ENCODE measurements around the gene ASXL1.
A peak's percentile ranks its signal among the peaks of the same experiment; 100 is the strongest.
"Not testable (repeated sequence)": the region's sequence is repeated elsewhere in the genome, so short reads cannot be mapped to it uniquely, and the experiment has no call there.

Gene ASXL1

DNA sequence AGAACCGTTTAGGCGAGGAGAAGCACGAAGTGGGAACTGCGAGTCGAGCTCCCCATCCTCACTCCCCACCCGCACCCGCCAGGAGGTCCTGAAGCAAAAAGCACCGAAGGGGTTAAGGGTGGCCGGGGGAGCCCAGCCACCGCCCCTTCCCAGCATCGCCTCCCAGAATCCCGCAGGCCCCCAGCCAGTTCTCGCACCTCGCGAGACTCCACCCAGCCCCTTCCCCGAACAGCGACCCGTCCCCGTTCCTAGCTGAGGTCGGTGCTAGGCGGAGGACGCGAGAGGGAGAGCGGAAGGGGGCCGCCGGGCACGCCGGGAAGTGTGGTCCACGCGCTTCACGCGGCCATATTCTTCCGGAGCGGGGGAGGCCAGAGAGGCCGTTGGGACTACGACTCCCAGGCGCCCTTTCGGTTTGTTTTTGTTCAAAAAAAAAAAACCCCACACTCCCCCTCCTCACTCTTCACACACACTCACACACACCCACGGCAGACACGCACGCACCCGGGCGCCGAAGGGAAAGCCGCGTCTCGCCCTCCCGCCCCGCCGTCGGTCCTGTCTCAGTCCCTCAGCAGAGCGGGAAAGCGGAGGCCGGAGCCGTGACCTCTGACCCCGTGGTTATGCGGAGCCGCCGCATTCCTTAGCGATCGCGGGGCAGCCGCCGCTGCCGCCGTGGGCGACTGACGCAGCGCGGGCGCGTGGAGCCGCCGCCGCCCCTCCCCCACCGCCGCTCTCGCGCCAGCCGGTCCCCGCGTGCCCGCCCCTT is at the start of gene ASXL1:
TSS of gene ASXL1 (plus strand) at position 463 of the 763 bp plus-strand sequence. CDS start 445 bp downstream, outside the sequence.
- H3K36me3 Mint-ChIP-seq (ENCODE audit: insufficient read depth), result peaks cover 13% of the 10 kb centered on the region
- H3K4me1 Mint-ChIP-seq, result peaks cover 41% of the 10 kb centered on the region
- no peaks in the 10 kb centered on the region for H3K27me3 Mint-ChIP-seq
- H3K9me3 Mint-ChIP-seq, result no peaks in the 10 kb centered on the region
- DNase-seq (ENCODE audit: low spot score in 2 of 2) (peak; percentile 79 to 85), ATAC-seq (replicated peaks; ENCODE audit: extremely low read depth, poor library complexity, severe bottlenecking) (peak; percentile 92)
- H3K4me3 Mint-ChIP-seq, result peak within 1 kb of the TSS; percentile 94
- H3K27ac Mint-ChIP-seq (ENCODE audit: low read depth), result peak within 1 kb of the TSS; percentile 95

DNA sequence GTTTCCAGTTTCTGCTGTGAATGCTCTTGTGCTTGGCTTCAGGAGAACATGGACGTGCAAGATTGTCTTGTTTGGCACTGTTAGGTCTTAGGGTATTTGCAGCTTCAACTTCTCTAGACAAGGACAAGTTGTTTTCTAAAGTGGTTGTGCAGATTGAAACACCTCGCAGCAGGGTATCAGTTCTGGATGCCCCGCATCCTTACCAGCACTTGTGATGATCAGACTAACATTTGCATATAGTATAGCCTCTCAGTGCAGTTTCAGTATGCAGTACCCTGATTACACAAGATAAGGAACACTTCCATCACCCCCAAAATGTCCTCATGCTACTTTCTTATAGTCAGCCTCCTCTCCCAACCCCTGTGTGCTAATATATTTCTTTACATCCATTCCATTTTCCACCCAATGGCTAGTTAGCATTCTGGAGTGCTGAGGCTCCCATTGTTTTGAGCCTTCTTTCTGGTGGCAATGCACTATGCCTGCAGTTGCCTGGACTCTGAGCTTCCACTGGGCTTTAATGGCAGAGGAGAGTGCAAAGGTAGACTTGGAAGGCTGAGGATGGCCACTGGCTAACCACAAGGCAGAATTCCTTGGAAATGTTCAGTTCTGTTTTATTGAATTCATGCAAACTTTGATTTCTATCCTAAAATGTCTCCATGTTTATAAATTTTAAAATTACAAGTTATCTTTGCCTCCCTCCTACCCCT is 45.3 kb upstream of the ASXL1 start:
- Mint-ChIP-seq H3K27ac (ENCODE audit: low read depth) (peak overlapping the region; percentile 14), H3K9me3 (no peaks in the 10 kb centered on the region), H3K27me3 (no peaks in the 10 kb centered on the region), H3K4me3 (peak overlapping the region; percentile 55), H3K36me3 (ENCODE audit: insufficient read depth) (peaks cover 38% of the 10 kb centered on the region), H3K4me1 (peaks cover 17% of the 10 kb centered on the region)
- ATAC-seq (replicated peaks; ENCODE audit: extremely low read depth, poor library complexity, severe bottlenecking), result no peak
- no peak for DNase-seq (ENCODE audit: low spot score in 2 of 2)

DNA sequence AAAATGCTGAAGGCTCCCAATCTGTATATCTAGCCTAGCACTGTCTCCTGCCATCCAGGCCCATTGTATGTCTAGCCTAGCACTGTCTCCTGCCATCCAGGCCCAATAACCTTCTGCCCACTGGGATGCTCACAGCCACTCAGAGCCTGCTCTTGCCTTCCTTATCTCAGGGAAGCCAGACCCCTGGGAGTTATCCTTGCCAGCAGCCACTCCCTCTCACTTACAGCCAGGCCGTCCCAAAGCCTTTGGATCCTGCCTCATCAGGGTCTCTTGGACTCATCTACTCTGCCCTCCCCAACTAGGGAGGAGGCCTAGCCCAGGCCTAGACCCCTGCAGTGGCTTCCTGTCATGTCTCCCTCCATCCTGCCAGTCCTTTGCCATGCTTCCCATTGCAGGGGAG is 43.4 kb upstream of the ASXL1 start:
- no peak for DNase-seq (ENCODE audit: low spot score in 2 of 2)
- no peaks in the 10 kb centered on the region for H3K9me3 Mint-ChIP-seq
- H3K27me3 Mint-ChIP-seq, result no peaks in the 10 kb centered on the region
- H3K36me3 Mint-ChIP-seq (ENCODE audit: insufficient read depth), result peaks cover 40% of the 10 kb centered on the region
- peaks cover 17% of the 10 kb centered on the region for H3K4me1 Mint-ChIP-seq
- no peak for ATAC-seq (replicated peaks; ENCODE audit: extremely low read depth, poor library complexity, severe bottlenecking)
- no peak overlapping the region for H3K4me3 Mint-ChIP-seq
- peak overlapping the region; percentile 85 for H3K27ac Mint-ChIP-seq (ENCODE audit: low read depth)

DNA sequence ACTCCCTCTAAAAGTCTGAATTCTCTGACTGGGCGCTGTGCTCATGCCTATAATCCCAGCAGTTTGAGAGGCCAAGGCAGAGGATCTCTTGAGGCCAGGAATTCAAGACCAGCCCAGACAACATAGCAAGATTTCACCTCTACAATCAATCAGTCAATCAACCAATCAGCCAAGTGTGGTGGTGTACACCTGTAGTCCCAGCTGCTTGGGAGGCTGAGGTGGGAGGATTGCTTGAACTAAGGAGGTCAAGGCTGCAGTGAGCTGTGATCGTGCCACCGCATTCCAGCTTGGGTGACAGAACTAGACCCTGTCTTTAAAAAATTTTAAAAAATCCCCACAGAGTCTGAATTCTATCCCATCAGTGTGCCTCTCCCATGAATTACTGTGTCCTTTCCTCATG is 42.7 kb upstream of the ASXL1 start:
- ATAC-seq (replicated peaks; ENCODE audit: extremely low read depth, poor library complexity, severe bottlenecking), result no peak
- no peak for DNase-seq (ENCODE audit: low spot score in 2 of 2)
- peaks cover 40% of the 10 kb centered on the region for H3K36me3 Mint-ChIP-seq (ENCODE audit: insufficient read depth)
- H3K4me3 Mint-ChIP-seq, result no peak overlapping the region
- no peaks in the 10 kb centered on the region for H3K27me3 Mint-ChIP-seq
- H3K9me3 Mint-ChIP-seq, result no peaks in the 10 kb centered on the region
- peaks cover 17% of the 10 kb centered on the region for H3K4me1 Mint-ChIP-seq
- H3K27ac Mint-ChIP-seq (ENCODE audit: low read depth), result peak overlapping the region; percentile 85

DNA sequence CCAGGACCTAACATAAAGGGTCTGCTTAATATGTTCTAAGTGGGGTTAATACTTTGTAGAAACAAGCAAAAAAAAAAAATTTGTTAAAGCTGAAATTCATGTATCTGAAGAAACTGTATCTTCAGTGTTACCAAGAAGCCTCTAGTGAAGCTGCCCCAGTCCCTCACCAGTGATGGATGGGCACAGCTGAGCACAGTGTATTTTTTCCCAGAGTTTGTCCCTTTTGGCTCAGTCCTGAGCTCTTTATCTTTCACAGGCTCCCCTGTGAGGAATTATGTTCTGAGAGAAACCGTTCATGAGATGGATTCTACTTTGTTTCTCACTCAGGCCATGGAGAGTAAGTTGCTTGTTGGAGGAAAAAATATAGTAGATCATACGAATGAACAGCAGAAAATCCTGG is 42.2 kb upstream of the ASXL1 start:
- Mint-ChIP-seq H3K27me3 (no peaks in the 10 kb centered on the region), H3K27ac (ENCODE audit: low read depth) (peak overlapping the region; percentile 85), H3K4me1 (peaks cover 17% of the 10 kb centered on the region), H3K36me3 (ENCODE audit: insufficient read depth) (peaks cover 39% of the 10 kb centered on the region), H3K4me3 (no peak overlapping the region), H3K9me3 (no peaks in the 10 kb centered on the region)
- no peak for DNase-seq (ENCODE audit: low spot score in 2 of 2)
- no peak for ATAC-seq (replicated peaks; ENCODE audit: extremely low read depth, poor library complexity, severe bottlenecking)

DNA sequence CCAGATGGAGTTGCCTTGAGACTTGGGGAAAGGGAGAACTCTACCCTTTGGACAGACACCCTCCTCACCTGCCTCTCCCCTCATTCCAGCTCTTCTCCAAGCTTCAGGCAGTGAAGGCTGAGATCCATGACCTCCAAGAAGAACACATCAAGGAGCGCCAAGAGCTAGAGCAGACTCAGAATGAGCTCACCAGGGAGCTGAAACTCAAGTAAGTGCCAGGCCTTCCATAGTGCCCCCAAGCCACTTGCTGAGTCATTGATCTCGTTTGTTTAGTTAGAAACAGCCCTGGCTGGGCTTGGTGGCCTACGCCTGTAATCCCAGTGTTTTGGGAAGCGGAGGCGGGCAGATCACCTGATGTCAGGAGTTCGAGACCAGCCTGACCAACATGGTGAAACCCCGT is 41.5 kb upstream of the ASXL1 start:
- Mint-ChIP-seq H3K27ac (ENCODE audit: low read depth) (peak overlapping the region; percentile 85), H3K4me3 (no peak overlapping the region), H3K27me3 (no peaks in the 10 kb centered on the region), H3K36me3 (ENCODE audit: insufficient read depth) (peaks cover 44% of the 10 kb centered on the region), H3K9me3 (no peaks in the 10 kb centered on the region), H3K4me1 (peaks cover 17% of the 10 kb centered on the region)
- ATAC-seq (replicated peaks; ENCODE audit: extremely low read depth, poor library complexity, severe bottlenecking), result no peak
- no peak for DNase-seq (ENCODE audit: low spot score in 2 of 2)

DNA sequence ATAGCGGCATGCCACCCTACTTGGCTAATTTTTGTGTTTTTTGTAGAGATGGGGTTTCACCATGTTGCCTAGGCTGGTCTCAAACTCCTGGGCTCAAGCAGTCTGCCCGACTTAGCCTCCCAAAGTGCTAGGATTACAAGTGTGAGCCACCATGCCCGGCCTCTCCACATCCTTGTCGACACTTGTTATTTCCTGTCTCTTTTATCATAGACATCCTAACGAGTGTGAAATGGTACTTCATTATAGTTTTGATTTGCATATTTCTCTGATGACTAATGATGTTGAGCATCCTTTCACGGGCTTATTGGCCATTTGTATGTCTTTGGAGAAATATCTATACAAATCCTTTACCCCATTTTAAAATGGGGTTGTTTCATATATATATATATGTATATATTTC is 39.0 kb upstream of the ASXL1 start:
- no peaks in the 10 kb centered on the region for H3K9me3 Mint-ChIP-seq
- no peaks in the 10 kb centered on the region for H3K27me3 Mint-ChIP-seq
- H3K27ac Mint-ChIP-seq (ENCODE audit: low read depth), result peak overlapping the region; percentile 78
- H3K4me3 Mint-ChIP-seq, result no peak overlapping the region
- H3K4me1 Mint-ChIP-seq, result peaks cover 9% of the 10 kb centered on the region
- no peak for DNase-seq (ENCODE audit: low spot score in 2 of 2)
- H3K36me3 Mint-ChIP-seq (ENCODE audit: insufficient read depth), result peaks cover 31% of the 10 kb centered on the region
- peak; percentile 68 for ATAC-seq (replicated peaks; ENCODE audit: extremely low read depth, poor library complexity, severe bottlenecking)

DNA sequence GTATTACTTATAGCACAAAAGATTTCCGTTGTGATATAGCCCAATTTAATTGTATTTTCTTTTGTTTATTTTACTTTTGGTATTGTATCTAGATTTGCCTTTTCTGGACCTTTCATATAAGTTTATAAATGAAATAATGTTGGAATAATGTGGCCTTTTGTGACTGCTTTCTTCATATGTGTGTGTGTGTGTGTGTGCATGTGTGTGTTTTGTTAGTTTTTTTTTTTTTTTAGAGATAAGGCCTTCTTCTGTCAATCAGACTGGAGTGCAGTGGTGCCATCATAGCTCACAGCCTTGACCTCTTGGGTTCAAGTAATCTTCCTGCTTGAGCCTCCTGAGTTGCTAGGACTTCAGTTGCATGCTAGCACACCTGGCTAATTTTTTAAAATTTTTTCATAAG is 37.8 kb upstream of the ASXL1 start:
- H3K27ac Mint-ChIP-seq (ENCODE audit: low read depth), result peak overlapping the region; percentile 61

DNA sequence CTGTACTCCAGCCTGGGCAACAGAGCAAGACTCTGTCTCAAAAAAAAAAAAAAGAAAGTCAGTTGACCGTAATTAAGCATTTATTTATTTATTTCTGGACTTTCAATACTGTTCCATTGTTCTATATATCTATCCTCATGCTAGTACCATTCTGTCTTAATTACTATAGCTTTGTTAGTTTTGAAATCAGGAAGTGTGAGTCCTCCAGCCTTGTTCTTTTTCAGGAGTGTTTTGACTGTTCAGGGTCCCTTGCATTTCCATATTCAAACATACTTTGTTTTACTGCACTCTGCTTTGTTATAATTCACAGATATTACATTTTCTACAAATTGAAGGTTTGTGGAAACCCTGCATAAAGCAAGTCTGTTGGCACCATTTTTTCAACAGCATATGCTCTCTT is 36.7 kb upstream of the ASXL1 start:
- no peaks in the 10 kb centered on the region for H3K4me1 Mint-ChIP-seq
- H3K4me3 Mint-ChIP-seq, result no peak overlapping the region
- H3K27ac Mint-ChIP-seq (ENCODE audit: low read depth), result peak overlapping the region; percentile 61
- H3K9me3 Mint-ChIP-seq, result no peaks in the 10 kb centered on the region
- H3K27me3 Mint-ChIP-seq, result no peaks in the 10 kb centered on the region
- DNase-seq (ENCODE audit: low spot score in 2 of 2) (no peak), ATAC-seq (replicated peaks; ENCODE audit: extremely low read depth, poor library complexity, severe bottlenecking) (no peak)
- H3K36me3 Mint-ChIP-seq (ENCODE audit: insufficient read depth), result peaks cover 28% of the 10 kb centered on the region

More for the DNA sequence above, 37.8 kb upstream of the ASXL1 start:
- H3K4me3 Mint-ChIP-seq, result no peak overlapping the region
- no peak for ATAC-seq (replicated peaks; ENCODE audit: extremely low read depth, poor library complexity, severe bottlenecking)
- H3K27me3 Mint-ChIP-seq, result no peaks in the 10 kb centered on the region
- DNase-seq (ENCODE audit: low spot score in 2 of 2), result no peak
- peaks cover 2% of the 10 kb centered on the region for H3K4me1 Mint-ChIP-seq
- no peaks in the 10 kb centered on the region for H3K9me3 Mint-ChIP-seq
- peaks cover 31% of the 10 kb centered on the region for H3K36me3 Mint-ChIP-seq (ENCODE audit: insufficient read depth)

DNA sequence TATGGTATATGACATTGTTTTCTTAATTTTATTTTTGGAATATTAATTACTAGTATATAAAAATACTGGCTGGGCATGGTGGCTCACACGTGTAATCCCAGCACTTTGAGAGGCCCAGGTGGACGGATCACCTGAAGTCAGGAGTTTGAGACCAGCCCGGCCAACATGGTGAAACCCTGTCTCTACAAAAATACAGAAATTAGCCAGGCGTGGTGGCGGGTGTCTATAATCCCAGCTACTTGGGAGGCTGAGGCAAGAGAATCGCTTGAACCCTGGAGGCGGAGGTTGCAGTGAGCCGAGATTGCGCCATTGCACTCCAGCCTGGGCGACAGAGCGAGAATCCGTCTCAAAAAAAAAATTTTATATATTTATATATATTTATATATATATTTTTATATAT is 35.9 kb upstream of the ASXL1 start:
- not testable (repeated sequence) for H3K27me3 Mint-ChIP-seq; H3K27ac Mint-ChIP-seq (ENCODE audit: low read depth); ATAC-seq (replicated peaks; ENCODE audit: extremely low read depth, poor library complexity, severe bottlenecking); DNase-seq (ENCODE audit: low spot score in 2 of 2); H3K4me1 Mint-ChIP-seq; H3K4me3 Mint-ChIP-seq; H3K9me3 Mint-ChIP-seq
- H3K36me3 Mint-ChIP-seq (ENCODE audit: insufficient read depth), result peaks cover 26% of the 10 kb centered on the region

DNA sequence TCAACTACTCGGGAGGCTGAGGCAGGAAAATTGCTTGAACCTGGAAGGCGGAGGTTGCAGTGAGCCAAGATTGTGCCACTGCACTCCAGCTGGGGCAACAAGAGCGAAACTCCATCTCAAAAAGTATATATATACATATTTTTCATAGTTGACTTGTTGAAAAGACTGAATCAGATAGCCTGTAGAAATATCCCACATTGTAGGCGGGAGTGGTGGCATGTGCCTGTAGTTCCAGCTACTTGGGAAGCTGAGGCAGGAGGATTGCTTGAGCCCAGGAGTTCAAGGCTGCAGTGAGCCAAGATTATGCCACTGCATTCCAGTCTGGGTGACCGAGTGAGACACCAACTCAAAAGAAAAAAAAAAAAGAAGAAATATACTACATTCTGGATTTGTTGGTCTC is 34.4 kb upstream of the ASXL1 start:
- not testable (repeated sequence) for H3K27ac Mint-ChIP-seq (ENCODE audit: low read depth)

DNA sequence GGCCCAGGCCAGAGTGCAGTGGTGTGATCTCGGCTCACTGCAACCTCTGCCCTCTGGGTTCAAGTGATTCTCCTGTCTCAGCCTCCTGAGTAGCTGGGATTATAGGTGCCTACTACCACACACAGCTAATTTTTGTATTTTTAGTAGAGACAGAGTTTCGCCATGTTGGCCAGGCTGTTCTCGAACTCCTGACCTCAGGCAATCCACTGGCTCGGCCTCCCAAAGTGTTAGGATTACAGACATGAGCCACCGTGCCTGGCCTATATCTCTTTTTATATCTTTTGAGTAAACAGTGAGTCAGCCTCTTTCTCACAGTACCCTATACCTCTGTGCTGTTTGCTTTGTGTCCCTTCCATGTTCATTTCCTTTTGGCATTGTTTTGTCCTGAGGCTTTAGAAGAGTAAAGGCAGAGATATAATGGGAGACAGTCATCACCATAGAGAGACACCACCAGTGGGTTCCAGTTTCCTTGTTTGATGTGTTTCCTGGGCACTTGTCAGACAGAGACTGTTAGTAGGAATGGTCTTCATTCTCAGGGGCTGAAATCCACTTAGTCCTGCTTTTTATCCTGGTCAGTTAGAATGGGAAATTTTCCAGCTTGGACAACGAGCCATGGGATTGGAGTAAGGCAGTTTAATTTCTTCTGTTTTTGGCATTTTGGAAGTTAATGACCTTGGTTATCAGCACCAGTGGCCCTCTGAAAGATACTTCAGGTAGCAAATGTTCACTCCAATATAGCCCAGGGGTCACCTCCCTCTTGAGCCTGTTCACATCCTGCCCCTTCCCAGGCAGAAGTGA is 32.2 kb upstream of the ASXL1 start:
- Mint-ChIP-seq H3K4me3 (no peak overlapping the region), H3K36me3 (ENCODE audit: insufficient read depth) (peaks cover 16% of the 10 kb centered on the region), H3K9me3 (no peaks in the 10 kb centered on the region), H3K27me3 (no peaks in the 10 kb centered on the region), H3K27ac (ENCODE audit: low read depth) (no peak overlapping the region), H3K4me1 (no peaks in the 10 kb centered on the region)
- DNase-seq (ENCODE audit: low spot score in 2 of 2), result no peak
- no peak for ATAC-seq (replicated peaks; ENCODE audit: extremely low read depth, poor library complexity, severe bottlenecking)

More for the DNA sequence above, 34.4 kb upstream of the ASXL1 start:
- not testable (repeated sequence) for H3K9me3 Mint-ChIP-seq; H3K4me1 Mint-ChIP-seq; H3K27me3 Mint-ChIP-seq; DNase-seq (ENCODE audit: low spot score in 2 of 2); H3K4me3 Mint-ChIP-seq; ATAC-seq (replicated peaks; ENCODE audit: extremely low read depth, poor library complexity, severe bottlenecking)
- peaks cover 22% of the 10 kb centered on the region for H3K36me3 Mint-ChIP-seq (ENCODE audit: insufficient read depth)

Data from central memory CD8-positive, alpha-beta T cell (primary cell).